ENCODE results near the gene KCNIP1. TPM values are rescaled to one million over a fixed set of nuclear protein-coding genes. Genes with fewer than 3 reads are reported as not detected.
"Not testable (repeated sequence)": the region's sequence is repeated elsewhere in the genome, so short reads cannot be mapped to it uniquely, and the experiment has no call there.

KCNIP1 gene
- polyA plus RNA-seq, 2 donors = 0.04 TPM; not detected in 1

DNA sequence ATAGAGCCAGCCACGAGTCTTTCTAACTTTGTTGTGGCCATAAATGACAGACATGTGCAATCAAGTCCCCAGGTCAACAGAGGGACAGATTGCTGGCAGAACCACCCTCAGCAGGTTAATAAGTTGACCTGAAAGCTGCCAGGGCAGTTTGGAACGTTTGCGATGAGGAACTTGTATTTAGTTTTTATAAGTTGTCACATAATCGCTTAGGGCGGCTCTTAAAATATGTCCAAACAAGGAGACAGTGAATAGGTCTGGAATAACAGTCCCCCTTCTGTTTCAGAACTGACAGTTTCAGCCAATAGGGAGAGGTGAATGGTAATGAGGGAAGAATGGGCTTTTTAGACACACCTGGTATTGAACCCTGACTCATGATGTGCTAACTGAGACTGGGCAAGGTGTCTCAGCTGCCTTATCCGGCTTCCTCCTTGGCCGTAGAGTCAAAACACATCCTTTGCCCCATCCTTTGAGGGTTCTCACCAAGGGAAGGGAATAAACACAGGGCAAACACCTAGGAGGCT, 246.2 kb downstream of the KCNIP1 start:
- 42 to 58% methylated on average over 7 of the region's 7 CpGs for WGBS, 2 donors
- peaks cover 0 to 20% of the 10 kb centered on the region in 2 donors for H3K4me1 ChIP-seq (ENCODE audit: control insufficient read depth in 2 of 2, insufficient read depth in 2 of 2, low read length in 1 of 2)
- H3K27me3 ChIP-seq (ENCODE audit: control insufficient read depth in 1 of 2, insufficient read depth in 2 of 2, low read length in 2 of 2) = no peaks in the 10 kb centered on the region
- H3K27ac ChIP-seq (ENCODE audit: low read depth in 2 of 2, low read length in 1 of 2) = peak overlapping the region; percentile 40 to 67
- H3K4me3 ChIP-seq (ENCODE audit: low read depth in 1 of 2, low read length in 2 of 2) = no peak overlapping the region
- H3K9me3 ChIP-seq (ENCODE audit: control insufficient read depth in 2 of 2, insufficient read depth in 1 of 2, low read depth in 1 of 2, low read length in 1 of 2) = no peaks in the 10 kb centered on the region
- no peaks in the 10 kb centered on the region for H3K36me3 ChIP-seq (ENCODE audit: control insufficient read depth in 2 of 2, insufficient read depth in 2 of 2, low read length in 1 of 2)

DNA sequence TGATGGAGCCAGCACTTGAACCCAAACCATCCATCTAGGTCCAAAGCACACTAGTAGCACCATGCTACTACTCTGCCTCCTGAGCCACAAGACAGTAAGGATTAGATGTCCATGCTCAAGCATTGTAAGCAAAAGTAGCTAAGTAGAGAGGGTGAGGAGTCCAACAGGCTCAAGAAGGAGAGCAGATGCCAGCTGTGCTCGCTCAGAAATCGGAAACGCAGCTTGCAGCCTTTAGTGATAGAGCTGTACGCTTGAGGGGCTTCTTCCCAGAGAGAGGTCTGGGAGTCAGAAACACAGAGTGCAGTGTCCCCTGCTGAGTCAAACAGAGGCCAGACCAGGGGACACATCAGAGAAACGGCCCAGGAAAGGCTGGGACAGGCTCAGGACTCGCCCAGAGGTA, 247.0 kb downstream of the KCNIP1 start:
- 74 to 79% methylated on average over 6 of the region's 6 CpGs for WGBS, 2 donors

GRCh38 chr5:170751631-170752030, 247.8 kb downstream of the KCNIP1 start:
- no peaks in the 10 kb centered on the region for H3K36me3 ChIP-seq (ENCODE audit: control insufficient read depth in 2 of 2, insufficient read depth in 2 of 2, low read length in 1 of 2)
- H3K9me3 ChIP-seq (ENCODE audit: control insufficient read depth in 2 of 2, insufficient read depth in 1 of 2, low read depth in 1 of 2, low read length in 1 of 2) = no peaks in the 10 kb centered on the region
- whole genome bisulfite sequencing, 2 donors = 65 to 69% methylated on average over 11 of the region's 11 CpGs
- H3K4me1 ChIP-seq (ENCODE audit: control insufficient read depth in 2 of 2, insufficient read depth in 2 of 2, low read length in 1 of 2) = peaks cover 4 to 16% of the 10 kb centered on the region in 2 donors
- no peak overlapping the region for H3K4me3 ChIP-seq (ENCODE audit: low read depth in 1 of 2, low read length in 2 of 2)
- peak overlapping the region in 1 of 2 donors; percentile 29 for H3K27ac ChIP-seq (ENCODE audit: low read depth in 2 of 2, low read length in 1 of 2)
- no peaks in the 10 kb centered on the region for H3K27me3 ChIP-seq (ENCODE audit: control insufficient read depth in 1 of 2, insufficient read depth in 2 of 2, low read length in 2 of 2)

More for the DNA sequence above, 247.0 kb downstream of the KCNIP1 start:
- no peaks in the 10 kb centered on the region for H3K27me3 ChIP-seq (ENCODE audit: control insufficient read depth in 1 of 2, insufficient read depth in 2 of 2, low read length in 2 of 2)
- H3K4me1 ChIP-seq (ENCODE audit: control insufficient read depth in 2 of 2, insufficient read depth in 2 of 2, low read length in 1 of 2) = peaks cover 3 to 16% of the 10 kb centered on the region in 2 donors
- no peak overlapping the region for H3K4me3 ChIP-seq (ENCODE audit: low read depth in 1 of 2, low read length in 2 of 2)
- no peaks in the 10 kb centered on the region for H3K9me3 ChIP-seq (ENCODE audit: control insufficient read depth in 2 of 2, insufficient read depth in 1 of 2, low read depth in 1 of 2, low read length in 1 of 2)
- H3K36me3 ChIP-seq (ENCODE audit: control insufficient read depth in 2 of 2, insufficient read depth in 2 of 2, low read length in 1 of 2) = no peaks in the 10 kb centered on the region
- H3K27ac ChIP-seq (ENCODE audit: low read depth in 2 of 2, low read length in 1 of 2) = peak overlapping the region; percentile 34 to 67

DNA sequence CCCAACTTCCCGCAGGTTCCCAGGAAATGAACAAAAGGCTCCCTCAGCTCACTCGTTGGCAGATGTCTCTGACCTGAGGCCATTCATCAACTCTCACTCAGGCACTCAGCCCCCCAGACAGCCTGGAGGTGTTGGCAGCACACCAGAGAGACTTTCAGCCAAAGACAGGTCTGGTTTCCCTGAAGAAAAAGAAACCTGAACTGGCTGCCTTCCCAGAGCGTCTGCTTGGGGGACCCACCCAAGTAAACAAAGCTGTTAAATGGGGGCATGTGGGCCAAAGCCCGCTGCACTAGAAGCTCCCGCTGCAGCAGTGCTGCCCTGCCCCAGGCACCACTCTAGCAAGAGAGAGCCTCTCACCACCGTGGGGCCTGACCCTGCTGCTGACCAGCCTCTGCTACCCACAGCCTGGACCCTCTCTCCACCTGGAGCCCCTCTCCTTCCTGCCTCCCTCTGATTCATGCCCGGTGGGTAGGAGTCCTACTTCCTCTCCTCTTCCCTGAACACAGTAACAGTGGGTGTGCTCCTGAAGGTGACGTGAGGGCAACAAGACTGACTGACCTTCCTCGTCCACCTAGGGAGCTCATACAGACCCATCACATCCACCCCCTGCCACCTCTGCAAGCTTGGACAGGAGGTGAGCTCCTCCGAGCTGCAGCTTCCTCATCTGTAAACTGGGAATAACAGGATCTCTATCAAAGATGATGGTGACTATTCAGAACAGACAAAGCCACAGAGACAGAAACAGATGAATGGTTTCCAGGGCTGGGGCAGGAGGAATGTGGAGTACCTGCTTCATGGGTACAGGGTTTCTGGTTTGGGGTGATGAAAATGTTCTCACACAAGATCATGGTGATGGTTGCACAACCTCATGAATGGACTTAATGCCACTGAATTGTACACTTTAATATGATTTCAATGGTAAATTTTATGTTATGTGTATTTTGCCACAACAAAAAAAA, 248.7 kb downstream of the KCNIP1 start:
- H3K27me3 ChIP-seq (ENCODE audit: control insufficient read depth in 1 of 2, insufficient read depth in 2 of 2, low read length in 2 of 2) = no peaks in the 10 kb centered on the region
- WGBS, 2 donors = 33 to 36% methylated on average over 10 of the region's 10 CpGs
- H3K4me1 ChIP-seq (ENCODE audit: control insufficient read depth in 2 of 2, insufficient read depth in 2 of 2, low read length in 1 of 2) = peaks cover 6 to 18% of the 10 kb centered on the region in 2 donors
- H3K9me3 ChIP-seq (ENCODE audit: control insufficient read depth in 2 of 2, insufficient read depth in 1 of 2, low read depth in 1 of 2, low read length in 1 of 2) = no peaks in the 10 kb centered on the region
- H3K36me3 ChIP-seq (ENCODE audit: control insufficient read depth in 2 of 2, insufficient read depth in 2 of 2, low read length in 1 of 2) = no peaks in the 10 kb centered on the region
- no peak overlapping the region for H3K4me3 ChIP-seq (ENCODE audit: low read depth in 1 of 2, low read length in 2 of 2)
- peak overlapping the region; percentile 35 to 38 for H3K27ac ChIP-seq (ENCODE audit: low read depth in 2 of 2, low read length in 1 of 2)

- peaks cover 6 to 18% of the 10 kb centered on the region in 2 donors for H3K4me1 ChIP-seq (ENCODE audit: control insufficient read depth in 2 of 2, insufficient read depth in 2 of 2, low read length in 1 of 2)
- no peaks in the 10 kb centered on the region for H3K27me3 ChIP-seq (ENCODE audit: control insufficient read depth in 1 of 2, insufficient read depth in 2 of 2, low read length in 2 of 2)
- no peaks in the 10 kb centered on the region for H3K9me3 ChIP-seq (ENCODE audit: control insufficient read depth in 2 of 2, insufficient read depth in 1 of 2, low read depth in 1 of 2, low read length in 1 of 2)
- peak overlapping the region in 1 of 2 donors; percentile 9 for H3K27ac ChIP-seq (ENCODE audit: low read depth in 2 of 2, low read length in 1 of 2)
- no peaks in the 10 kb centered on the region for H3K36me3 ChIP-seq (ENCODE audit: control insufficient read depth in 2 of 2, insufficient read depth in 2 of 2, low read length in 1 of 2)
- H3K4me3 ChIP-seq (ENCODE audit: low read depth in 1 of 2, low read length in 2 of 2) = no peak overlapping the region
Observed at GRCh38 chr5:170753311-170753710, 249.5 kb downstream of the KCNIP1 start.

DNA sequence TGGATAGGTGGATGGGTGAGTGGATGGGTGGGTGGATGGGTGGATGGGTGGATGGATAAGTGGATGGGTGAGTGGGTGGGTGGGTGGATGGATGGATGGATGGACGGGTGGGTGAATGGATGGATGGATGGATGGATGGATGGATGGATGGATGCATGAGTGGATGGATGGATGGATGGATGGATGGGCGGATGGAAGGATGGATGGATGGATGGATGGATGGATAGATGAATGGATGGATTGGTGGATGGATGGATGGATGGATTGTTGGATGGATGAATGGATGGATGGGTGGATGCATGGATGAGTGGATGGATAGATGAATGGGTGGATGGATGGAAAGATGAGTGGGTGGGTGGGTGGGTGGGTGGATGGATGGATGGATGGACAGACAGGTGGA, 250.7 kb downstream of the KCNIP1 start:
- peaks cover 6 to 15% of the 10 kb centered on the region in 2 donors for H3K4me1 ChIP-seq (ENCODE audit: control insufficient read depth in 2 of 2, insufficient read depth in 2 of 2, low read length in 1 of 2)
- H3K27ac ChIP-seq (ENCODE audit: low read depth in 2 of 2, low read length in 1 of 2) = not testable (repeated sequence)

GRCh38 chr5:170755679-170756456, 252.0 kb downstream of the KCNIP1 start:
- Histone ChIP-seq H3K9me3 (ENCODE audit: control insufficient read depth in 2 of 2, insufficient read depth in 1 of 2, low read depth in 1 of 2, low read length in 1 of 2) (no peaks in the 10 kb centered on the region), H3K27ac (ENCODE audit: low read depth in 2 of 2, low read length in 1 of 2) (peak overlapping the region; percentile 70 to 77), H3K27me3 (ENCODE audit: control insufficient read depth in 1 of 2, insufficient read depth in 2 of 2, low read length in 2 of 2) (no peaks in the 10 kb centered on the region), H3K36me3 (ENCODE audit: control insufficient read depth in 2 of 2, insufficient read depth in 2 of 2, low read length in 1 of 2) (no peaks in the 10 kb centered on the region), H3K4me3 (ENCODE audit: low read depth in 1 of 2, low read length in 2 of 2) (no peak overlapping the region), H3K4me1 (ENCODE audit: control insufficient read depth in 2 of 2, insufficient read depth in 2 of 2, low read length in 1 of 2) (peaks cover 6 to 11% of the 10 kb centered on the region in 2 donors)
- whole genome bisulfite sequencing, 2 donors = 56 to 65% methylated on average over 7 of the region's 7 CpGs

More for the DNA sequence above, 250.7 kb downstream of the KCNIP1 start:
- H3K4me3 ChIP-seq (ENCODE audit: low read depth in 1 of 2, low read length in 2 of 2); H3K36me3 ChIP-seq (ENCODE audit: control insufficient read depth in 2 of 2, insufficient read depth in 2 of 2, low read length in 1 of 2); H3K27me3 ChIP-seq (ENCODE audit: control insufficient read depth in 1 of 2, insufficient read depth in 2 of 2, low read length in 2 of 2); H3K9me3 ChIP-seq (ENCODE audit: control insufficient read depth in 2 of 2, insufficient read depth in 1 of 2, low read depth in 1 of 2, low read length in 1 of 2): not testable (repeated sequence)
- WGBS, 2 donors = 83 to 88% methylated on average over 2 of the region's 2 CpGs

- H3K9me3 ChIP-seq (ENCODE audit: control insufficient read depth in 2 of 2, insufficient read depth in 1 of 2, low read depth in 1 of 2, low read length in 1 of 2) = no peaks in the 10 kb centered on the region
- H3K27me3 ChIP-seq (ENCODE audit: control insufficient read depth in 1 of 2, insufficient read depth in 2 of 2, low read length in 2 of 2) = no peaks in the 10 kb centered on the region
- peak overlapping the region; percentile 77 to 80 for H3K27ac ChIP-seq (ENCODE audit: low read depth in 2 of 2, low read length in 1 of 2)
- peaks cover 6 to 10% of the 10 kb centered on the region in 2 donors for H3K4me1 ChIP-seq (ENCODE audit: control insufficient read depth in 2 of 2, insufficient read depth in 2 of 2, low read length in 1 of 2)
- no peak overlapping the region for H3K4me3 ChIP-seq (ENCODE audit: low read depth in 1 of 2, low read length in 2 of 2)
- WGBS, 2 donors = 75 to 90% methylated on average over 8 of the region's 8 CpGs
- no peaks in the 10 kb centered on the region for H3K36me3 ChIP-seq (ENCODE audit: control insufficient read depth in 2 of 2, insufficient read depth in 2 of 2, low read length in 1 of 2)
Observed at GRCh38 chr5:170756691-170757090, 252.9 kb downstream of the KCNIP1 start.

DNA sequence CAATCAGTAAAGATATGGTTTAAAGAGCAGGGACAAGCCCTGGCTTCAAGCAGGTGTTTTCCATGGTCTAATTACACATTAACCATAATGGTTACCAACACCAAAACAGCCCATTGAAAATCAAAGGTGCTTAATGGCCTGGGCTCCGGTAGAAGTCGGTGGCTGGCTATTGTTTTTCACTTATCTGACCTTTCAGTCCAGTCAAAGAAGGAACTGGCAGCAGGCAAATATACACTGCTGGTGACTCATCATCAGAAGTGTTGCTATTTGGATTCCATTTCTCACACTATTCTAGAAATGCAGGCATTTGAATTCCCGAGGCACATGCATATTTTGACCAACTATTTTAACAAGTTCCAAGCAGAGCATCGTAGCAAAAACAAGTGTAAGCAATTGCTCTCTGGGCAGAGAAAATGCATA, 253.4 kb downstream of the KCNIP1 start:
- H3K4me3 ChIP-seq (ENCODE audit: low read depth in 1 of 2, low read length in 2 of 2) = no peak overlapping the region
- no peaks in the 10 kb centered on the region for H3K27me3 ChIP-seq (ENCODE audit: control insufficient read depth in 1 of 2, insufficient read depth in 2 of 2, low read length in 2 of 2)
- WGBS, 2 donors = 16 to 17% methylated on average over 4 of the region's 4 CpGs
- H3K9me3 ChIP-seq (ENCODE audit: control insufficient read depth in 2 of 2, insufficient read depth in 1 of 2, low read depth in 1 of 2, low read length in 1 of 2) = no peaks in the 10 kb centered on the region
- H3K36me3 ChIP-seq (ENCODE audit: control insufficient read depth in 2 of 2, insufficient read depth in 2 of 2, low read length in 1 of 2) = no peaks in the 10 kb centered on the region
- H3K27ac ChIP-seq (ENCODE audit: low read depth in 2 of 2, low read length in 1 of 2) = peak overlapping the region; percentile 77 to 80
- peaks cover 6 to 7% of the 10 kb centered on the region in 2 donors for H3K4me1 ChIP-seq (ENCODE audit: control insufficient read depth in 2 of 2, insufficient read depth in 2 of 2, low read length in 1 of 2)
